T-helper 2 cell treated with Interferon-gamma antibody and Interleukin-4, amounts not matched to agents 5 μg/mL and 100 μg/mL, for 36 hours (primary cell): ENCODE data around the gene MAP2K5.

Source experiments
- DNase-seq: peaks from one replicate; pipeline ENCODE4 v3.0.0; 2021; ENCODE audit warnings: low spot score
- H3K27ac Mint-ChIP-seq: one replicate; pipeline ENCODE4 v1.8.0; 2021; ENCODE audit warnings: mild to moderate bottlenecking, mixed read lengths
- H3K27me3 Mint-ChIP-seq: one replicate; pipeline ENCODE4 v1.8.0; 2021; ENCODE audit warnings: low read depth, mixed read lengths
- H3K36me3 Mint-ChIP-seq: one replicate; pipeline ENCODE4 v1.8.0; 2021; ENCODE audit warnings: low read depth, mixed read lengths
- H3K4me1 Mint-ChIP-seq: one replicate; pipeline ENCODE4 v1.8.0; 2021; ENCODE audit warnings: low read depth, mixed read lengths
- H3K4me3 Mint-ChIP-seq: one replicate; pipeline ENCODE4 v1.8.0; 2022; ENCODE audit warnings: mild to moderate bottlenecking, moderate library complexity, mixed read lengths
- H3K9me3 Mint-ChIP-seq: one replicate; pipeline ENCODE4 v1.8.0; 2021; ENCODE audit warnings: mixed read lengths

MAP2K5 gene

GRCh38 chr15:67559158-67559557 is 16.7 kb downstream of the MAP2K5 start:
- H3K4me3 Mint-ChIP-seq: no peak overlapping the region
- H3K27ac Mint-ChIP-seq: no peak overlapping the region
- H3K27me3 Mint-ChIP-seq: no peaks in the 10 kb centered on the region
- H3K4me1 Mint-ChIP-seq: peaks cover 5% of the 10 kb centered on the region
- H3K9me3 Mint-ChIP-seq: peaks cover 6% of the 10 kb centered on the region
- peaks cover 44% of the 10 kb centered on the region for H3K36me3 Mint-ChIP-seq
- no peak for DNase-seq

DNA sequence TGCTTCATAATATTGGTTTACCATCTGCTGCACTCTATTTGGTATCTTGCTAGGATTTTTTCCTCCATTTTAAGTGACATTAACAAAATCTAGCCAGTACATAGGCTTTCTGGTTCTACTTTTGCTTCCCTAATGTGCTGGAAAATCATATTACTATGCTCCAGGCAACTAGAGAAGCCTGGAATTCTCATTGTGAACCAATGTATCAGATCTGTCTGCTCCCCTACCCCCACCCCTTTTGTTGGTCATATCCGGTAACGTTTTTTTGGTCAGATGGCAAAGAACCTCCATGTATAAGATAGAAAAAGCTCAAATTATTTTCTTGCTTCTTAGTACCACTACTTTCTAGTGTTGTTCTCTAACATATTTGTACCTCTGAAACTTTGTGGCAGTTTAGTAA is 17.1 kb downstream of the MAP2K5 start:
- H3K4me3 Mint-ChIP-seq: no peak overlapping the region
- peaks cover 46% of the 10 kb centered on the region for H3K36me3 Mint-ChIP-seq
- peaks cover 9% of the 10 kb centered on the region for H3K4me1 Mint-ChIP-seq
- peaks cover 6% of the 10 kb centered on the region for H3K9me3 Mint-ChIP-seq
- no peaks in the 10 kb centered on the region for H3K27me3 Mint-ChIP-seq
- no peak for DNase-seq
- H3K27ac Mint-ChIP-seq: no peak overlapping the region

DNA sequence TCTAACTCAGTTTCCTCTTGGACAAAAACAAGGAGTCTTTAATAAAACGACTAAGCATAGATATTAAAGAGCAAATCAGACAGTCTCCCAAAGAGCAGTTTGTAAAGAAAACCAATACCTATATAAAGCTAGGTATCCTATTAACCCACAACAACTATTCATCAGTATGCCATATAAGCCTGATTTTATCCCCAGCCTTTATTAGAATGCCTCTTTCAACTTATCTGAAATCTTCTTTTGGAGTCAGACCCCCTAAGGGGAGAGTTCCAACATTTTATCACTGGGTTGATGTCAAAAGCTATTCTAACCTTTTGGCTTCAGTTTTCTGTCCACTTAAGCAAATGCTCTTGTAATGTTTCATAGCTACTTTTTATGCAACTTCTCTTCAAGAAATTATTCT is 17.8 kb downstream of the MAP2K5 start:
- H3K9me3 Mint-ChIP-seq: peaks cover 6% of the 10 kb centered on the region
- H3K27me3 Mint-ChIP-seq: no peaks in the 10 kb centered on the region
- H3K4me3 Mint-ChIP-seq: no peak overlapping the region
- no peak for DNase-seq
- peaks cover 15% of the 10 kb centered on the region for H3K4me1 Mint-ChIP-seq
- no peak overlapping the region for H3K27ac Mint-ChIP-seq
- H3K36me3 Mint-ChIP-seq: peaks cover 41% of the 10 kb centered on the region

DNA sequence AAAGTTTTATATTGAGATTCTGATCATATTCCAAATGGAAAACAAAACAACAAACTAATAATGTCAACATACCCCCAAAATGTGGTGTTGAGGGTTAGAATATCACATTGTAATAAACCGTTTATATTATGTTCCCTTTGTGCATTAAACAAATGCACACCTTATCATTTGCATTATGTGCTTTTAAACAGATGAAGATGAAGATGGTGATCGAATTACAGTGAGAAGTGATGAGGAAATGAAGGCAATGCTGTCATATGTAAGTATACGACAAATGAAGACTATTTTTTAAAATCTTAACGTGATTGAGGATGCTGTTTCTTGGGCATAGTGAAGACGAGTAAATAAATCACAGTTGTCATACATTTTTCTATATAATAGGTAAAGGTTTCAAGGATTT is 20.6 kb downstream of the MAP2K5 start:
- peaks cover 17% of the 10 kb centered on the region for H3K4me1 Mint-ChIP-seq
- H3K27me3 Mint-ChIP-seq: no peaks in the 10 kb centered on the region
- no peak for DNase-seq
- H3K27ac Mint-ChIP-seq: no peak overlapping the region
- H3K4me3 Mint-ChIP-seq: no peak overlapping the region
- H3K9me3 Mint-ChIP-seq: peaks cover 5% of the 10 kb centered on the region
- H3K36me3 Mint-ChIP-seq: peaks cover 32% of the 10 kb centered on the region

GRCh38 chr15:67564021-67564967 is 21.8 kb downstream of the MAP2K5 start:
- H3K27ac Mint-ChIP-seq: peak overlapping the region; percentile 46
- peak overlapping the region; percentile 33 for H3K4me3 Mint-ChIP-seq
- H3K4me1 Mint-ChIP-seq: peaks cover 17% of the 10 kb centered on the region
- DNase-seq: no peak
- H3K9me3 Mint-ChIP-seq: no peaks in the 10 kb centered on the region
- peaks cover 22% of the 10 kb centered on the region for H3K36me3 Mint-ChIP-seq
- no peaks in the 10 kb centered on the region for H3K27me3 Mint-ChIP-seq

GRCh38 chr15:67564968-67565345 is 22.5 kb downstream of the MAP2K5 start:
- no peaks in the 10 kb centered on the region for H3K27me3 Mint-ChIP-seq
- peak overlapping the region; percentile 34 for H3K4me3 Mint-ChIP-seq
- peaks cover 17% of the 10 kb centered on the region for H3K4me1 Mint-ChIP-seq
- H3K36me3 Mint-ChIP-seq: peaks cover 15% of the 10 kb centered on the region
- H3K27ac Mint-ChIP-seq: peak overlapping the region; percentile 70
- no peaks in the 10 kb centered on the region for H3K9me3 Mint-ChIP-seq
- no peak for DNase-seq

GRCh38 chr15:67569668-67570067 is 27.2 kb downstream of the MAP2K5 start:
- Mint-ChIP-seq H3K27ac (no peak overlapping the region), H3K36me3 (peaks cover 2% of the 10 kb centered on the region), H3K4me3 (no peak overlapping the region), H3K9me3 (no peaks in the 10 kb centered on the region), H3K27me3 (no peaks in the 10 kb centered on the region), H3K4me1 (peaks cover 9% of the 10 kb centered on the region)
- DNase-seq: no peak

- H3K27me3 Mint-ChIP-seq: no peaks in the 10 kb centered on the region
- H3K9me3 Mint-ChIP-seq: no peaks in the 10 kb centered on the region
- H3K4me1 Mint-ChIP-seq: no peaks in the 10 kb centered on the region
- H3K36me3 Mint-ChIP-seq: peaks cover 1% of the 10 kb centered on the region
- H3K27ac Mint-ChIP-seq: no peak overlapping the region
- no peak overlapping the region for H3K4me3 Mint-ChIP-seq
- DNase-seq: no peak
Measured at GRCh38 chr15:67570875-67571647, 28.6 kb downstream of the MAP2K5 start.

DNA sequence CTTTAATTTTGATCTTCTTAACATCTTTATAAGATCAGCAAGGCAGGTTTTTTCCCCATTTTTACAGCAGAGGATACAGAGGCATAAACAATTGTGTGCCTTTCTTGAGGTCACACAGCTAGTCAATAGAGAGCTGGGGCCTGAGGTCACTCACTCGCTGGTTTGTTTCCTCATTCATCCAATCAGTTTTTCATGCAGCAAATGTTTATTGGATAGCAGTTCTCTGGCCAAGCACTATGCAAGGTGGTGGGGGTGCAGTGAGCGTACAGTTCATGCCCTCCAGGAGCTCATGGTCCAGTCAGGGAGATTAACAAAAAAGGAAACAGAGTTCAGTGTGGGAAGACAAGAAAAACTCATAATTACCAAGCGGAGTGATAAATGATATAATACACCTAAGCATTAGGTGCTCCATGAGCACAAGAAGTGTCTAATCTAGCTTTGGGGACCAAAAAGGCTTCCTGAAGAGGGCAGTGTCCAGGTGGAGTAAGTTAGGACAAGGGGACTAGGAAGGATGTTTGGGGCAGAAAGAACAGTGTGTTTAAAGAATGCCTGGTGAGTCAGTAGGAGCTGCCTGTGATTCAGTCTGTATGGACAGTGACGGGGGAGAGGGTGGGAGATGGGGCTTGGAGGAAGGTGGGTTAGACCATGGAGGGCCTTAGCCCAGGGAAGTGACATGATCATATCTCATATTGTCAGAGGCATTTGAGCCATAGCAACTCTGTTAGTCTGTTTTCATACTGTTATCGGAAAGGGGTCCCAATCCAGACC is 29.3 kb downstream of the MAP2K5 start:
- Mint-ChIP-seq H3K4me3 (no peak overlapping the region), H3K27me3 (no peaks in the 10 kb centered on the region), H3K9me3 (no peaks in the 10 kb centered on the region), H3K4me1 (no peaks in the 10 kb centered on the region), H3K27ac (no peak overlapping the region), H3K36me3 (peaks cover 1% of the 10 kb centered on the region)
- no peak for DNase-seq

GRCh38 chr15:67573194-67573593 is 30.7 kb downstream of the MAP2K5 start:
- no peak overlapping the region for H3K27ac Mint-ChIP-seq
- H3K27me3 Mint-ChIP-seq: no peaks in the 10 kb centered on the region
- no peak for DNase-seq
- H3K4me3 Mint-ChIP-seq: no peak overlapping the region
- H3K4me1 Mint-ChIP-seq: no peaks in the 10 kb centered on the region
- H3K9me3 Mint-ChIP-seq: no peaks in the 10 kb centered on the region
- H3K36me3 Mint-ChIP-seq: peaks cover 1% of the 10 kb centered on the region

DNA sequence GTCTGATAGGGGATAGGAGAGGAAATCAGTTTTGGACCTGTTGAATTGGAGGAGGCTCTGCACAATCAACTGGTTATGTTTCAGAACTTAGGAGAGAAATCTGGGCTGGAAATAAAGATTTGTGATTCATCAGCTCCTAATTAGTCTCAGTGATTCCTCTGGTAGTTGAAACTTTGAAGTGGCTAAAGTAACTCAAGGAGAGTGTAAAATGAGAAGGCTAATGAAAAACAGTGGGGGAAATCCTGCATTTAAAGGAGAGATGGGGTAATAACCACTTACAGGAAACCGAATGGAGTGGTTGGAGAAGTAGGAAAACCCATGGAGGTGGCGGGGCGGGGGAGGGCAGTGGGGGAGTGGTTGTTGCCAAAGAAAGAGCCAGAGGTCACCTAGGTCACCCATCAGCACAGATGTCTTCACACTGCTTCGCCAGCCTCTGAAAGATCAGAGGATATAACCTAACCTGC is 32.6 kb downstream of the MAP2K5 start:
- Mint-ChIP-seq H3K36me3 (peaks cover 1% of the 10 kb centered on the region), H3K27ac (no peak overlapping the region), H3K27me3 (no peaks in the 10 kb centered on the region), H3K4me3 (no peak overlapping the region), H3K4me1 (no peaks in the 10 kb centered on the region), H3K9me3 (no peaks in the 10 kb centered on the region)
- no peak for DNase-seq

GRCh38 chr15:67578020-67578600 is 35.6 kb downstream of the MAP2K5 start:
- Mint-ChIP-seq H3K4me3 (no peak overlapping the region), H3K9me3 (no peaks in the 10 kb centered on the region), H3K36me3 (peaks cover 2% of the 10 kb centered on the region), H3K27ac (no peak overlapping the region), H3K4me1 (no peaks in the 10 kb centered on the region), H3K27me3 (no peaks in the 10 kb centered on the region)
- no peak for DNase-seq

DNA sequence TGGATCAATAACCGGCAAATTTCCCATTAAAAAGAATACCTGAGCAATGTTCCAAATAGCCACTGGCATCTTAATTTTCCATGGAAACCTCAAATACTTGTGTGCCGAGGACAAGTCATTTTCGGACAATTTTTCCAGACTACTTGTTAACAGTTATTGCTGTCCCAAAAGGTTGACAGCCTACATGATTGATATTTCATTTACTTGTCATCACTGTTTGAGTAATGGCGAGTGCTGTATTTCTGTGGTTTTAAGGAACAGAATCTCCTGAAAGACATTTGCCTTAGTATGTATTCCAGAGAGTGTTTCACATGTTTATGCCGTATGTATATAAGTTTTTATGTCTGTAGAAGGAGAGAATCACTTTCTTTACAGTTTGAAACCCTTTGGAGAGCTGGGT is 36.7 kb downstream of the MAP2K5 start:
- no peak overlapping the region for H3K4me3 Mint-ChIP-seq
- no peaks in the 10 kb centered on the region for H3K9me3 Mint-ChIP-seq
- DNase-seq: no peak
- H3K36me3 Mint-ChIP-seq: peaks cover 3% of the 10 kb centered on the region
- no peaks in the 10 kb centered on the region for H3K27me3 Mint-ChIP-seq
- no peak overlapping the region for H3K27ac Mint-ChIP-seq
- no peaks in the 10 kb centered on the region for H3K4me1 Mint-ChIP-seq
